HEK293 (cell line): ENCODE data around the gene EIF4A3.
A peak's percentile ranks its signal among the peaks of the same experiment; 100 is the strongest.

Experiments
- EGR2 ChIP-seq: fragments of 450-650 bp; formaldehyde crosslinking; IDR thresholded peaks from 2 replicates; pipeline ENCODE4 v1.5.1; 2016; ENCODE audit warnings: low read depth, missing biosample characterization, missing genetic modification characterization
- FEZF1 ChIP-seq: fragments of 450-650 bp; formaldehyde crosslinking; IDR thresholded peaks from 2 replicates; pipeline ENCODE4 v1.5.1; 2016; ENCODE audit warnings: missing biosample characterization, missing genetic modification characterization
- GLIS2 ChIP-seq: fragments of 450-650 bp; formaldehyde crosslinking; IDR thresholded peaks from 2 replicates; pipeline ENCODE4 v1.5.1; 2016; ENCODE audit warnings: missing biosample characterization, missing genetic modification characterization
- KLF8 ChIP-seq: fragments of 450-650 bp; formaldehyde crosslinking; IDR thresholded peaks from 2 replicates; pipeline ENCODE4 v1.5.1; 2016; ENCODE audit warnings: missing biosample characterization, missing genetic modification characterization
- MYNN ChIP-seq: fragments of 450-650 bp; formaldehyde crosslinking; IDR thresholded peaks from 2 replicates; pipeline ENCODE4 v1.5.1; 2016; ENCODE audit warnings: missing biosample characterization, missing genetic modification characterization, borderline replicate concordance
- PRDM1 ChIP-seq: fragments of 450-650 bp; formaldehyde crosslinking; IDR thresholded peaks from 2 replicates; pipeline ENCODE4; 2016; ENCODE audit warnings: missing biosample characterization, missing genetic modification characterization
- YY1 ChIP-seq: fragments of 450-650 bp; formaldehyde crosslinking; IDR thresholded peaks from 2 replicates; pipeline ENCODE4 v1.5.1; 2018; ENCODE audit warnings: missing biosample characterization, missing genetic modification characterization
- YY2 ChIP-seq: fragments of 450-650 bp; formaldehyde crosslinking; IDR thresholded peaks from 2 replicates; pipeline ENCODE4 v1.5.1; 2016; ENCODE audit warnings: missing biosample characterization, missing genetic modification characterization
- ZBTB7A ChIP-seq: fragments of 450-650 bp; formaldehyde crosslinking; IDR thresholded peaks from 2 replicates; pipeline ENCODE4 v1.5.1; 2016; ENCODE audit warnings: low read depth, missing biosample characterization, missing genetic modification characterization
- ZFHX2 ChIP-seq: fragments of 450-650 bp; formaldehyde crosslinking; conservative IDR thresholded peaks from 2 replicates; pipeline ENCODE4 v1.5.1; 2016; ENCODE audit warnings: missing biosample characterization, missing genetic modification characterization
- ZNF10 ChIP-seq: fragments of 450-650 bp; formaldehyde crosslinking; IDR thresholded peaks from 2 replicates; pipeline ENCODE4 v1.5.1; 2017; ENCODE audit warnings: missing biosample characterization, missing genetic modification characterization
- ZNF16 ChIP-seq: fragments of 450-650 bp; formaldehyde crosslinking; IDR thresholded peaks from 2 replicates; pipeline ENCODE4 v1.5.1; 2016; ENCODE audit warnings: low read depth, missing biosample characterization, missing genetic modification characterization
- ZNF202 ChIP-seq: fragments of 450-650 bp; formaldehyde crosslinking; IDR thresholded peaks from 2 replicates; pipeline ENCODE4 v1.5.1; 2016; ENCODE audit warnings: missing biosample characterization, missing genetic modification characterization, borderline replicate concordance
- ZNF223 ChIP-seq: fragments of 450-650 bp; formaldehyde crosslinking; IDR thresholded peaks from 2 replicates; pipeline ENCODE4 v1.5.1; 2016; ENCODE audit warnings: missing biosample characterization, missing genetic modification characterization
- ZNF239 ChIP-seq: fragments of 450-650 bp; formaldehyde crosslinking; IDR thresholded peaks from 2 replicates; pipeline ENCODE4 v1.5.1; 2016; ENCODE audit warnings: missing biosample characterization, missing genetic modification characterization
- ZNF335 ChIP-seq: fragments of 450-650 bp; formaldehyde crosslinking; conservative IDR thresholded peaks from 2 replicates; pipeline ENCODE4 v1.5.1; 2016; ENCODE audit warnings: missing biosample characterization, missing genetic modification characterization
- ZNF391 ChIP-seq: fragments of 450-650 bp; formaldehyde crosslinking; IDR thresholded peaks from 2 replicates; pipeline ENCODE4 v1.5.1; 2016; ENCODE audit warnings: low read depth, missing biosample characterization, missing genetic modification characterization, borderline replicate concordance
- ZNF416 ChIP-seq: fragments of 450-650 bp; formaldehyde crosslinking; IDR thresholded peaks from 2 replicates; pipeline ENCODE4 v1.5.1; 2016; ENCODE audit warnings: missing biosample characterization, missing genetic modification characterization
- ZNF473 ChIP-seq: fragments of 450-650 bp; formaldehyde crosslinking; IDR thresholded peaks from 2 replicates; pipeline ENCODE4 v1.5.1; 2017; ENCODE audit warnings: missing biosample characterization, missing genetic modification characterization
- ZNF521 ChIP-seq: fragments of 450-650 bp; formaldehyde crosslinking; IDR thresholded peaks from 2 replicates; pipeline ENCODE4 v1.5.1; 2017; ENCODE audit warnings: missing biosample characterization, mild to moderate bottlenecking, missing genetic modification characterization
- ZNF621 ChIP-seq: fragments of 450-650 bp; formaldehyde crosslinking; IDR thresholded peaks from 2 replicates; pipeline ENCODE4 v1.5.1; 2017; ENCODE audit warnings: missing biosample characterization, missing genetic modification characterization
- ZNF660 ChIP-seq: fragments of 450-650 bp; IDR thresholded peaks from 2 replicates; pipeline ENCODE4 v1.5.1; 2018; ENCODE audit warnings: missing biosample characterization, mild to moderate bottlenecking, missing genetic modification characterization
- ZNF785 ChIP-seq: fragments of 450-650 bp; formaldehyde crosslinking; IDR thresholded peaks from 2 replicates; pipeline ENCODE4 v1.5.1; 2016; ENCODE audit warnings: missing biosample characterization, missing genetic modification characterization
- ZSCAN16 ChIP-seq: fragments of 450-650 bp; formaldehyde crosslinking; IDR thresholded peaks from 2 replicates; pipeline ENCODE4 v1.5.1; 2016; ENCODE audit warnings: missing biosample characterization, missing genetic modification characterization
- ZSCAN30 ChIP-seq: fragments of 450-650 bp; IDR thresholded peaks from 2 replicates; pipeline ENCODE4 v1.5.1; 2018; ENCODE audit warnings: missing biosample characterization, mild to moderate bottlenecking, missing genetic modification characterization, moderate library complexity
- TF ChIP-seq, protein P1 (sequence below): fragments of 450-650 bp; formaldehyde crosslinking; IDR thresholded peaks from 2 replicates; pipeline ENCODE4 v1.5.1; 2016; ENCODE audit warnings: missing biosample characterization, missing genetic modification characterization
- TF ChIP-seq, protein P2 (sequence below): fragments of 450-650 bp; formaldehyde crosslinking; IDR thresholded peaks from 2 replicates; pipeline ENCODE4 v1.5.1; 2016; ENCODE audit warnings: missing biosample characterization, missing genetic modification characterization
- TF ChIP-seq, protein P3 (sequence below): fragments of 450-650 bp; formaldehyde crosslinking; IDR thresholded peaks from 2 replicates; pipeline ENCODE4 v1.5.1; 2017; ENCODE audit warnings: missing biosample characterization, missing genetic modification characterization
- TF ChIP-seq, protein P4 (sequence below): fragments of 450-650 bp; formaldehyde crosslinking; IDR thresholded peaks from 2 replicates; pipeline ENCODE4 v1.5.1; 2017; ENCODE audit warnings: missing biosample characterization, missing genetic modification characterization
- TF ChIP-seq, protein P5 (sequence below): fragments of 450-650 bp; formaldehyde crosslinking; IDR thresholded peaks from 2 replicates; pipeline ENCODE4 v1.5.1; 2016; ENCODE audit warnings: missing biosample characterization, missing genetic modification characterization

EIF4A3 gene

DNA sequence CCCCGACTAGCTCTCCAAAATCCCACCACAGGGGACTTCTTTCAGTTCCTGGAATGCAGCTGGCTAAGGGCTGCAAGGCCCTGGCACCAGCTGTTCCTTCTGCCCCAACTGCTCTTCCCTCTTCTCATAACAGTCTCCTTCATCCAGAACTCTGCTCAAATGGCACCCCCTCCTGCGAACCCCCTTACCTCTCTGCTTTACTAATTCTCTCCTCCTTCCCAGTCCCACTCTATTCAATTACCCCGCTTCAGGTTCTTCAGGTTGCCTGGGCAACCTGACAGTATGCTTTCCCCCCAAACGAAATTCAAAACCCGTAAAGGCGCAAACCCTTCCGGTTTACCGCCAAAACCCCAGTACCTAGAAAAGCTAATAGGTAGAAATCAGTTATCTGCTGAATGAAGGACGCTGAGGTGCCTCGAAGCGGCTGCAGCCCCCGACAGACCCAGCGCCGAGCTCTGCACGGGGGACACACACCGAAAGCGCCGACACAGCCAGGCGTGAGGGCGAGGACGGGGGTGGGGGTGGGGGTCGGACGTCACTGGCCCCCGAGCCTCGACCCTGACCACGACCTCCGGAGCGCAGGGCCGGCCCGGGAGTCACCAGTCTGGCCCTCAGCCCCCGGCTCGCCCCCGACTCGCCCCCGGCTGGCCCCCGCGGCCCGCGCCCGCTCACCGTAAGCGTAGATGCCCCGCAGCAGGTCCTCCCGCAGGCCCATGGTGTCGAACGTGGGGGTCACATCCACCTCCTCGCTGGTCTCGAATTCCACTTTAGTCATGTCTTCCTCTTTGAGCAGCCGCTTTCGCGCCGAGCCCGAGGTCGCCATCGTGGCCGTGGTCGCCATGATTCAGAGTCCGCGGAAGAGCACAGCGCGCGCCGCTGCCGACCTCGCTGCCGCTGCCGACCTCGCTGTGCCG is 550 bp downstream of the EIF4A3 start (continued):
- TF ChIP-seq ZNF473 (tag by site-specific recombination), result no peak
- TF ChIP-seq KLF8 (tag by site-specific recombination), result no peak
- 0 out of 2 replicates have a peak, but pooled peaks have one; percentile 13 for TF ChIP-seq MYNN (tag by site-specific recombination)
- TF ChIP-seq ZNF223 (tag by site-specific recombination), result no peak
- TF ChIP-seq, protein P1, sequence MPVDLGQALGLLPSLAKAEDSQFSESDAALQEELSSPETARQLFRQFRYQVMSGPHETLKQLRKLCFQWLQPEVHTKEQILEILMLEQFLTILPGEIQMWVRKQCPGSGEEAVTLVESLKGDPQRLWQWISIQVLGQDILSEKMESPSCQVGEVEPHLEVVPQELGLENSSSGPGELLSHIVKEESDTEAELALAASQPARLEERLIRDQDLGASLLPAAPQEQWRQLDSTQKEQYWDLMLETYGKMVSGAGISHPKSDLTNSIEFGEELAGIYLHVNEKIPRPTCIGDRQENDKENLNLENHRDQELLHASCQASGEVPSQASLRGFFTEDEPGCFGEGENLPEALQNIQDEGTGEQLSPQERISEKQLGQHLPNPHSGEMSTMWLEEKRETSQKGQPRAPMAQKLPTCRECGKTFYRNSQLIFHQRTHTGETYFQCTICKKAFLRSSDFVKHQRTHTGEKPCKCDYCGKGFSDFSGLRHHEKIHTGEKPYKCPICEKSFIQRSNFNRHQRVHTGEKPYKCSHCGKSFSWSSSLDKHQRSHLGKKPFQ, result no peak
- TF ChIP-seq ZSCAN30 (tag by site-specific recombination), result 0 out of 2 replicates have a peak, but pooled peaks have one; percentile 44
- TF ChIP-seq ZNF660 (tag by site-specific recombination), result no peak
- no peak for TF ChIP-seq ZSCAN16 (tag by site-specific recombination)
- TF ChIP-seq YY2 (tag by site-specific recombination), result peak; percentile 70; the same call in 1 of the 2 replicates
- TF ChIP-seq, protein P2, sequence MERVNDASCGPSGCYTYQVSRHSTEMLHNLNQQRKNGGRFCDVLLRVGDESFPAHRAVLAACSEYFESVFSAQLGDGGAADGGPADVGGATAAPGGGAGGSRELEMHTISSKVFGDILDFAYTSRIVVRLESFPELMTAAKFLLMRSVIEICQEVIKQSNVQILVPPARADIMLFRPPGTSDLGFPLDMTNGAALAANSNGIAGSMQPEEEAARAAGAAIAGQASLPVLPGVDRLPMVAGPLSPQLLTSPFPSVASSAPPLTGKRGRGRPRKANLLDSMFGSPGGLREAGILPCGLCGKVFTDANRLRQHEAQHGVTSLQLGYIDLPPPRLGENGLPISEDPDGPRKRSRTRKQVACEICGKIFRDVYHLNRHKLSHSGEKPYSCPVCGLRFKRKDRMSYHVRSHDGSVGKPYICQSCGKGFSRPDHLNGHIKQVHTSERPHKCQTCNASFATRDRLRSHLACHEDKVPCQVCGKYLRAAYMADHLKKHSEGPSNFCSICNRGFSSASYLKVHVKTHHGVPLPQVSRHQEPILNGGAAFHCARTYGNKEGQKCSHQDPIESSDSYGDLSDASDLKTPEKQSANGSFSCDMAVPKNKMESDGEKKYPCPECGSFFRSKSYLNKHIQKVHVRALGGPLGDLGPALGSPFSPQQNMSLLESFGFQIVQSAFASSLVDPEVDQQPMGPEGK (tag by site-specific recombination), result peak; percentile 51
- no peak for TF ChIP-seq FEZF1 (tag by site-specific recombination)
- TF ChIP-seq ZNF16 (tag by site-specific recombination), result no peak
- TF ChIP-seq ZNF239 (tag by site-specific recombination), result no peak
- no peak for TF ChIP-seq ZNF10 (tag by site-specific recombination)
- TF ChIP-seq ZFHX2, result peak; percentile 78
- peak; percentile 26; the same call in 1 of the 2 replicates for TF ChIP-seq ZBTB7A
- peak; percentile 69 for TF ChIP-seq GLIS2 (tag by site-specific recombination)
- no peak for TF ChIP-seq PRDM1 (tag by site-specific recombination)
- peak; percentile 85 for TF ChIP-seq YY1 (tag by site-specific recombination)
- TF ChIP-seq ZNF621, result no peak
- TF ChIP-seq ZNF202, result no peak
- peak; percentile 46; the same call in 1 of the 2 replicates for TF ChIP-seq ZNF335
- TF ChIP-seq EGR2 (tag by site-specific recombination), result peak; percentile 68
- no peak for TF ChIP-seq ZNF416 (tag by site-specific recombination)
- TF ChIP-seq ZNF391 (tag by site-specific recombination), result 0 out of 2 replicates have a peak, but pooled peaks have one; percentile 16
- no peak for TF ChIP-seq ZNF785 (tag by site-specific recombination)
- TF ChIP-seq, protein P3, sequence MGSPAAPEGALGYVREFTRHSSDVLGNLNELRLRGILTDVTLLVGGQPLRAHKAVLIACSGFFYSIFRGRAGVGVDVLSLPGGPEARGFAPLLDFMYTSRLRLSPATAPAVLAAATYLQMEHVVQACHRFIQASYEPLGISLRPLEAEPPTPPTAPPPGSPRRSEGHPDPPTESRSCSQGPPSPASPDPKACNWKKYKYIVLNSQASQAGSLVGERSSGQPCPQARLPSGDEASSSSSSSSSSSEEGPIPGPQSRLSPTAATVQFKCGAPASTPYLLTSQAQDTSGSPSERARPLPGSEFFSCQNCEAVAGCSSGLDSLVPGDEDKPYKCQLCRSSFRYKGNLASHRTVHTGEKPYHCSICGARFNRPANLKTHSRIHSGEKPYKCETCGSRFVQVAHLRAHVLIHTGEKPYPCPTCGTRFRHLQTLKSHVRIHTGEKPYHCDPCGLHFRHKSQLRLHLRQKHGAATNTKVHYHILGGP, result no peak
- TF ChIP-seq, protein P4, sequence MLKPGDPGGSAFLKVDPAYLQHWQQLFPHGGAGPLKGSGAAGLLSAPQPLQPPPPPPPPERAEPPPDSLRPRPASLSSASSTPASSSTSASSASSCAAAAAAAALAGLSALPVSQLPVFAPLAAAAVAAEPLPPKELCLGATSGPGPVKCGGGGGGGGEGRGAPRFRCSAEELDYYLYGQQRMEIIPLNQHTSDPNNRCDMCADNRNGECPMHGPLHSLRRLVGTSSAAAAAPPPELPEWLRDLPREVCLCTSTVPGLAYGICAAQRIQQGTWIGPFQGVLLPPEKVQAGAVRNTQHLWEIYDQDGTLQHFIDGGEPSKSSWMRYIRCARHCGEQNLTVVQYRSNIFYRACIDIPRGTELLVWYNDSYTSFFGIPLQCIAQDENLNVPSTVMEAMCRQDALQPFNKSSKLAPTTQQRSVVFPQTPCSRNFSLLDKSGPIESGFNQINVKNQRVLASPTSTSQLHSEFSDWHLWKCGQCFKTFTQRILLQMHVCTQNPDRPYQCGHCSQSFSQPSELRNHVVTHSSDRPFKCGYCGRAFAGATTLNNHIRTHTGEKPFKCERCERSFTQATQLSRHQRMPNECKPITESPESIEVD (tag by site-specific recombination), result no peak
- no peak for TF ChIP-seq ZNF521 (tag by site-specific recombination)
- TF ChIP-seq, protein P5, sequence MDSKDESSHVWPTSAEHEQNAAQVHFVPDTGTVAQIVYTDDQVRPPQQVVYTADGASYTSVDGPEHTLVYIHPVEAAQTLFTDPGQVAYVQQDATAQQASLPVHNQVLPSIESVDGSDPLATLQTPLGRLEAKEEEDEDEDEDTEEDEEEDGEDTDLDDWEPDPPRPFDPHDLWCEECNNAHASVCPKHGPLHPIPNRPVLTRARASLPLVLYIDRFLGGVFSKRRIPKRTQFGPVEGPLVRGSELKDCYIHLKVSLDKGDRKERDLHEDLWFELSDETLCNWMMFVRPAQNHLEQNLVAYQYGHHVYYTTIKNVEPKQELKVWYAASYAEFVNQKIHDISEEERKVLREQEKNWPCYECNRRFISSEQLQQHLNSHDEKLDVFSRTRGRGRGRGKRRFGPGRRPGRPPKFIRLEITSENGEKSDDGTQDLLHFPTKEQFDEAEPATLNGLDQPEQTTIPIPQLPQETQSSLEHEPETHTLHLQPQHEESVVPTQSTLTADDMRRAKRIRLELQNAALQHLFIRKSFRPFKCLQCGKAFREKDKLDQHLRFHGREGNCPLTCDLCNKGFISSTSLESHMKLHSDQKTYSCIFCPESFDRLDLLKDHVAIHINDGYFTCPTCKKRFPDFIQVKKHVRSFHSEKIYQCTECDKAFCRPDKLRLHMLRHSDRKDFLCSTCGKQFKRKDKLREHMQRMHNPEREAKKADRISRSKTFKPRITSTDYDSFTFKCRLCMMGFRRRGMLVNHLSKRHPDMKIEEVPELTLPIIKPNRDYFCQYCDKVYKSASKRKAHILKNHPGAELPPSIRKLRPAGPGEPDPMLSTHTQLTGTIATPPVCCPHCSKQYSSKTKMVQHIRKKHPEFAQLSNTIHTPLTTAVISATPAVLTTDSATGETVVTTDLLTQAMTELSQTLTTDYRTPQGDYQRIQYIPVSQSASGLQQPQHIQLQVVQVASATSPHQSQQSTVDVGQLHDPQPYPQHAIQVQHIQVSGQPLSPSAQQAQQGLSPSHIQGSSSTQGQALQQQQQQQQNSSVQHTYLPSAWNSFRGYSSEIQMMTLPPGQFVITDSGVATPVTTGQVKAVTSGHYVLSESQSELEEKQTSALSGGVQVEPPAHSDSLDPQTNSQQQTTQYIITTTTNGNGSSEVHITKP (tag by site-specific recombination), result no peak
